Hematopoietic multipotent progenitor cell (in vitro differentiated cells): ENCODE results near the gene SSR2. TPM values are rescaled to one million over a fixed set of nuclear protein-coding genes. Genes with fewer than 3 reads are reported as not detected.

Experiments used
- DNase-seq, 3 donors: peaks; one replicate each; pipeline ENCODE4 v3.0.0-alpha.2; 2011 to 2015; ENCODE audit warnings: low read depth in 2 of 3, low spot score in 2 of 3
- total RNA-seq: library from RNA; depleted of rRNA; stranded (reverse); fragments of >200 nt; gene quantifications from one replicate; pipeline ENCODE4 v1.2.3, GENCODE V29; 2012

SSR2 gene
- total RNA-seq, 1 donor: 713 TPM

DNA sequence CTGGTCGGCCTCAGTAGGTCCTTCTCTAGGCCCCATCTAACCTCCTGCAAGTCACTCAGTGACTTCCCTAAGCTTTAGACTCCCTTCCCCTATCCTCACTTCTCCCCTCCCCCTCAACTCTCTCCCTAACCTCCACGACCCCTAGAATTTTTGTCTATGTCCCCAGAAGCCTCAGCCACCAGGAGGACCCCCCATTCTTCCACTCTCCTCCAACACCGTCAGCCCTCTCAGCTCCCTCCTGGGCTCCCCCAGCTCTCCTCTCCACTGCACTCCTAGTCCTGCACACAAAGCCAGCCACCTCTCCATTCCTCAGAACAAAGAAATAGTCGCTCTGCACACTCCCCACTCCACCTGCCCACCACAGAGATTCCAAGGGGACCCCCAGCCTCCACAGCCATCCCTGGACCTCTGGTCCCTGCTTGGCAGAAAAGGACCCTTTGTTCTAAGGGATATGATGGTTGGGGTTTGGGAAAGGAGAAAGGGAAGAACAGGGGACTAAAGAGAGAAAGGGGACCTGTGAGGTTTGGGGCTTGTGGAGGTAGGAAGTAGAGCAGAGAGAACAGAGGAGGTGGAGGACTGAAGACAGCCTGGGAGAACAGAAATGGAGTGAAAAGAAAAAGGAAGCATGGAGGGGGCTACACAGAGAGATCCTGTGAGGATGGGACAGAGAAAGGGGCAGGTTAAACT, 45.2 kb downstream of the SSR2 start:
- no peak for DNase-seq

DNA sequence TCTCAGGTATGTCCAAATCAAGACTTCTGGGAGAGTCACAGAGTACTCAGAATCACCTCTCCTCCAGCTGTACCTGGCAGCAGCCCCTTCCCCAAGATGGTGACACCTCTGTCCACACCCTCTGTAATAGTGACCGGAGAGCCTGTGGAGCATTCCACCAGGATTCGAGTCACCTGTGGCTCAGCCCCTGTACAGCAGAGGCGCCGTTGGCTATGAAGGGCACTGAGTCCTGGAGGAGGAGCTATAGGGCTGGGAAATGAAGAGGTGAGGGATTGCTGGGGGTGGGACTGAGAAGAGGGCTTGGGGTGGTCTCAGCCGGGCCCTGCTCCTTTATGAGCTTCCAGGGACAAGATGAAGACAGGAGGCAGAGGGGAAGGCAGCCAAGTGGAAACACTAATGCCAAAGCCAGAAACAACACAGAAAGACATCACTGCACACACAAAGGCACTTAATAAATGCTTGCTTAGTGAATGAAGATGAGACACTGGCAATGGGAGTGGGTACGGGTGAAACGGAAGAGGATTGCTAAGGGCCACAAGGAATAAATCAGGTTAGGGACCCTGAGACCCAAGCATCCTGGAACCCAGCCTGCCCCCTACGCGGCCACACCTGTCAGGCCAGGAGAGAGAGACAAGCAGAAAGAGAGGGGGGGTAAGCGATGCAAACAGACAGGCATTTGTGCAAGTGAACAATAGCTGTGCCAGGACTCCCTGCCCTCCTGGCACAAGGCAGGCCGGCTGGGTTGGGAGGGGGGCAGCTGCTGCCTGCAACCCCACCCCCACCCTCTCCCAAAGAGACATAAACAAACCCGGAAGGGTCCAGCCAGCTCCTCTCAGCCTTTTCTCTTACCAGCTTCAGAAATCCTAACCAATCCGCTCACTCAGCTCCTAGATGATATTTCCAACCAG, 46.3 kb downstream of the SSR2 start:
- no peak for DNase-seq

DNA sequence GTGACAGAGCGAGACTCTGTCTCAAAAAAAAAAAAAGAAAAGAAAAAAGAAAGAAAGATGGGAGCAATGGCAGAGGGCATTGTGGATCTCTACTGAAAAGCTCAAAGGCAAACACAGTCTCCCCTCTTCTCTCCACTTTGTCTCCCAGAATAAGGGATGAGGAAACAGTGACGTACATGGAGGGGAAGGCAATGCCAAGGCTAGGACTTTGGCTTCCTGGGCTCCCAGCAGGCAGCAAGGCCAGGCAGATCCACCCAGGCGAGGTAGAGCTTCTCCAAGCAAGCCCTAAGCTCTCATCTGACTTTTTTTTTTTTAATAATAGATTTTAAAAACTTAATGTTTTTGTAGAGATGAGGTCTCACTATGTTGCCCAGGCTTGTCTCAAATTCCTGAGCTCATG, 47.0 kb downstream of the SSR2 start:
- DNase-seq: no peak

GRCh38 chr1:155971910-155972809, 48.6 kb downstream of the SSR2 start:
- no peak for DNase-seq

GRCh38 chr1:155970531-155971167, 50.1 kb downstream of the SSR2 start:
- DNase-seq: peak in 2 of 3 donors; percentile 87 to 88

DNA sequence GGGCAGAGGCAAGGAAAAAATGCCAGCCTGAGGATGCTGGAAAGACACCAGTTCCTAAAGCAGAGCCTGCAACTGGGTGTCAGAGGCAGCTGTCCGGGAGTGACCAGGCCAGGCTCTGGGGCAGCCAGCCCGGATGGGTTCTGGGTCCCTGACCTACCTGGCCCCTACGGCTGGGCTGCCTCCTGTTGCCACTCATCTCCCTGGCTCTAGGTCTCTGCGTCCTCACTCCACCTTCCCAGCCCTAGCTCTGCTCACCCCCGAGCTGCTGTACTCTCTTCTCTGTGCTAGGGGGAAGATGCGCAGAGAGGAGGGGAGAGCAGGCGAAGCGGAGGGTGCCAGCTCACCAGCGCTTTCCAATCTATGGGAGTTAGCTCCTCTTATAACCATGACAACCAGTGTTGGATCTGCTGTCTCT, 51.4 kb downstream of the SSR2 start:
- no peak for DNase-seq

DNA sequence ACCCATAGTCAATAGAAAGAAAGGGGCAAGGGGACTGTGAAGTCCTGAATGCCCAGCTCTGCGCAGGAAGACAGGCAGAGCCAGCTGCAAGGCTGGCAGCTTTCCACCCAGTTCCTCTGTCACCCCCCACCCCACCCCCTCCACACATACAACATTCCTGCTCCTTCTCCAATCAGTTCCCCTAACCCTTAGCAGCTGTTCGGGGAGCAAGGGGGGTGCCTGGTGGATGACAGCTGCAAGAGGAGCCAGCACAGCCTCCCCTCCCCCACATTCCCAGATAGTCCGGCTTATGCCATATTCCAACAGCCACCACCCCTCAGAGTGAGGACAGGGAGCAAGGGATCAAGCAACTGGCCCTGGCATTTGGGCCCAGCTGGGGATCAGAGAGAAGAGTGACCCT, 52.1 kb downstream of the SSR2 start:
- DNase-seq: no peak

GRCh38 chr1:155968051-155968400, 52.7 kb downstream of the SSR2 start:
- DNase-seq: no peak

DNA sequence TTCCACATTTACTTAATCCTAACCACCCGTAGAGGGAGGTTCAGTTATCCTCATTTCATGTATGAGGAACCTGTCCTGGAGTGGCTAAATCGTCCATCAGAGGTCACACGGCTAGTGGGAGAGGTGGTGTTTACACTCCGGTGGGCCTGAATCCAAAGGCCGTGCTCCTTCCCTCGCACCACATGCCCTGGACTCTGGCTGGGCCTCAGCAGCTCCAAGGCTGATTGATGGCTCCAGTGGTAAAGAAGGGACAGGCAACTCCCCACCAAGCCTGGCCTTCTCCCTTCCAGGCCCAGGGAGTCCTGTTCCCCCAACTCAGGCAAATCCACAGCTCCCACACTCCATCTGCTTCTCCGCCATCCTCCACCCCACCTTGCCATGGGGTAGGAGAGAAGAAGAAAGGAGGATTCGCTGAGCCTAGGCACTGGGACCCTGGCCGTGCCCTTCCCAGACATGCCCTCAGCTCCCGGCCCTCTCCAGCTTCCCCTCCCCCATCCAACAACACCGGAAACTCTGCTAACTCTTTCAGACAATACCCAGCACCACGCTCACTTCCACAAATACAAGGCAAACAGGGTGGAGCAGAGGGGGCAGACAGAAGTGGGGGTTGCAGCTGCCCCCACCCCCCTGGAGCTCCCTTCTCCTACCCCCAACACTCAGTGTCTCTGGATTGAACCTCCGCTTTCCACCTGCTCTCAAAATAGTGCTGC, 53.3 kb downstream of the SSR2 start:
- no peak for DNase-seq

GRCh38 chr1:155966750-155967149, 54.0 kb downstream of the SSR2 start:
- no peak for DNase-seq

GRCh38 chr1:155966135-155966534, 54.6 kb downstream of the SSR2 start:
- DNase-seq: no peak

DNA sequence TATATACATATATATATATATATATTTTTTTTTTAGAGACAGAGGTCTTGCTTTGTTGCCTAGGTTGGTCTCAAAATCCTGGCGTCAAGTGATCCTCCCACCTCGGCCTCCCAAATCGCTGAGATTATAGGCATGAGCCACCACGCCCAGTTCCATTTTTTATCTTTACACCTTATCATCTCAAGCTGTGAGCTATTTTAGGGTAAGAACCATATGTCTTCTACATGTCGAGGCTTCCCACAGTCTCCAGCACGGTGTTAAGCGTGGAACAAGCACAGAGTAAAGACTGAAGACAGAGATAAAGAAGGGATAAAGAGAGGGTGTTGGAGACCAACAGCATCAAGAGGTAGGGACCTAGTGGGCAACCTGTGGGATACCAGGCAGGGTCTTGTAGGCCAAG, 56.6 kb downstream of the SSR2 start:
- no peak for DNase-seq

DNA sequence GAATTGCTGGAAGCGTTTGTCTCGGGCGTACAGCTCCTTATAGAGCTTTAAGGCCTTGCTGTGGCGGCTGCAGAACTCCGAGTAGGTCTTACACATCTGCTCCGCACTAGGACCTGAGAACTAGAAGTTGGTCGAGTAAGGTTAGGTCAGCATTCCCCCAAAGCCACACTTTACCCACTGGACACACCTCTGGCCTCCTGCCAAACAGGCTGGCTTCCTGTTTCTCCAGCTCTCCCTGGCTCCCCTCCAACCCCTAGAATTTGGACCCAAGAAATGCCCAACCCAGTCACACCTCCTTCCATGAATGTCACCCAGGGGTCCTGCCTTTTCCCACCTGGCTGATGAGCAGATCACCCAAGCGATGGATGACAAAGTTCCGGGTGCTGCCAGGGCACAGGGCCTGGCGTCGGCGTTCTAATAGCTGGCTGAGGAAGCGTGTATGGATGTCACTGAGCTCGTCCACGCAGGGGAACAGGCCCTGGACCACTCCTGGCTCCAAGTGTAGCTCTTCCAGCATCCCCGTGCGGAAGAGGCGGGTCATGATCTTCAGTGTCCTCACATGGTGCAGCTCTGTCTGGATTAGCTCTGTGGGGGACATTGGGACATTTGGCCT, 58.0 kb downstream of the SSR2 start:
- DNase-seq: no peak

DNA sequence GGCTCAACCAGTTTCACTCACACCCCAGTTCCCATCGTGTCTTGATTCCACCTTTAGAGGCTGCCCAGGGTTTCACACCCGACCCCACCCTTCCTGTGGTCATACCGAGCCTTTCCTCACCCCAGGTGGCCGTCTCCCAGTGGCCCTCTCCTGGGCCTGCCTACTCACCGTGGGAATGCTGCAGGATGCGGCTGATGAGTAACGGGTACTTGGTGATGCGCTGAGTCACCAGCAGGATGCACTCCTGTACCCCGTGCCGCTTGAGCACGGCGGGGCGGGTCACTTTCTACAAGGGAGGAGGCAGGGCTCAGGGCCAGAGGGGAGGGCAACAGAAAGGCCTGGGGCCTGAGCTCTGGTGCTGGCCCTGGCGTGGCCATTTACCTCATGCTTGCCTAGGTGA, 58.8 kb downstream of the SSR2 start:
- no peak for DNase-seq

DNA sequence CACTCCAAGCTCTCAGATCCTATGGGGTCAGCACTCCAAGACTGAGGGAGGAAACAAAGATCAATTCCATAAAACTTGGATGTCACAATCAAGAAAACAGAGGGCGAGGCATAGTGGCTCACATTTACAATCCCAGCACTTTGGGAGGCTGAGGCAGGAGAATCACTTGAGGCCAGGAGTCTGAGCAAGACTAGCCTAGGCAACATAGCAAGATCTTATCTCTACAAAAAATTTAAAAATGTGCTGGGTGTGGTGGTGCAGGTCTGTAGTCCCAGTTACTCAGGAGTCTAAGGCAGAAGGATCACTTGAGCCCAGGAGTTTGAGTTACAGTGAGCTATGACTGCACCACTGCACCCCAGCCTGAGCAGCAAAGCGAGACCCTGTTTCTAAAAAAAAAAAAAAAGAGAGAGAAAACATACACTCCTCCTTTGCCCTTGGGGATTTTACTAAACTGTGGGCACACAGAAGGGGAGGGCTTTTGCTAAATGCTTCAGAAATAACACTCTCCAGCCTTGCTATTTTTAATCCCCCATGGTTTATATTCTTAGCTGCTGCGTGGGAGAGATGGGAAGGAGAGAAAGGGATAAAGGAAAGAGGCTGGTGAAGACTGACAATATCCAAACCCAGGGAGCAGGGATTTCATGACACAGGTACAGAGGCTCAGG, 60.5 kb downstream of the SSR2 start:
- DNase-seq: no peak
